HCT116 (cell line): ENCODE results near the gene SHANK3. TPM values are rescaled to one million over a fixed set of nuclear protein-coding genes. Genes with fewer than 3 reads are reported as not detected.

Experiments
- ATAC-seq: fragments of 200-7000 bp; cut with Tn5 transposase; 2 replicates; pipeline ENCODE4 v1.9.1; 2020; ENCODE audit warnings: mild to moderate bottlenecking, moderate library complexity
- BruUV-seq: library from RNA; stranded (reverse); fragments of 400-500 nt; replicated peaks from 2 replicates; lab custom pipeline; 2021; lab: Mats Ljungman, UMichigan
- CTCF ChIA-PET: fragments of 300-600 bp; sonication (Branson Sonifier 250); formaldehyde crosslinking; loops from one replicate; lab custom pipeline; 2021; ENCODE audit warnings: antibody characterized with exemption; lab: Charles Lee
- POLR2A ChIA-PET: fragments of 300-600, 350-600 bp; sonication (Branson Sonifier 250); formaldehyde crosslinking; loops from one replicate; lab custom pipeline; 2021; ENCODE audit warnings: antibody characterized with exemption; lab: Charles Lee
- RAD21 ChIA-PET, 2 experiments: fragments of 300-600 bp; sonication (Branson Sonifier 250); formaldehyde crosslinking; loops; one replicate each; lab custom pipeline; 2023; ENCODE audit warnings: low total read pairs in 2 of 2; ENCODE audit not compliant: uncharacterized antibody in 2 of 2, unreplicated experiment in 2 of 2, low non-redundant PET in 1 of 2; lab: Charles Lee
- DNase-seq: peaks from one replicate; pipeline ENCODE4 v3.0.0-alpha.2; 2010; ENCODE audit warnings: low read depth, low spot score
- H2AFZ ChIP-seq: fragments of 200-600 bp; shearing (Covaris generic), sonication (generic); 2 replicates; pipeline ENCODE4 v1.6.1; 2017; ENCODE audit warnings: low read depth, mixed run types, mixed read lengths, antibody characterized with exemption, low read length; ENCODE audit not compliant: poor library complexity, severe bottlenecking
- H3K27ac ChIP-seq: 2 replicates; pipeline ENCODE4 v1.5.1; 2012; ENCODE audit warnings: low read depth, low read length
- H3K27me3 ChIP-seq: fragments of 200-600 bp; sonication (generic); 2 replicates; pipeline ENCODE4 v1.6.1; 2016; ENCODE audit warnings: mixed run types, low read length, mixed read lengths; ENCODE audit not compliant: insufficient read depth
- H3K36me3 ChIP-seq, 2 experiments: fragments of 200-500 bp in 1 of 2; fragments of 200-600 bp in 1 of 2; sonication (Bioruptor generic) in 1 of 2; sonication (generic) in 1 of 2; 2 replicates each; pipeline versions ENCODE4 v1.5.1 to v1.6.1; 2014 to 2016; ENCODE audit warnings: low read length in 2 of 2, inconsistent platforms in 1 of 2, mixed read lengths in 1 of 2, mixed run types in 1 of 2; ENCODE audit not compliant: insufficient read depth in 2 of 2, control insufficient read depth in 1 of 2
- H3K4me1 ChIP-seq, 2 experiments: fragments of 200-600 bp in 1 of 2; sonication (generic) in 1 of 2; 2 replicates each; pipeline versions ENCODE4 v1.5.1 to v1.6.1; 2012 to 2017; ENCODE audit warnings: low read length in 2 of 2, inconsistent platforms in 1 of 2, mild to moderate bottlenecking in 1 of 2, mixed read lengths in 1 of 2, mixed run types in 1 of 2, moderate library complexity in 1 of 2; ENCODE audit not compliant: insufficient read depth in 2 of 2, control insufficient read depth in 1 of 2
- H3K4me2 ChIP-seq: fragments of 200-600 bp; sonication (generic); 2 replicates; pipeline ENCODE4 v1.6.1; 2017; ENCODE audit warnings: mixed run types, low read length, mixed read lengths
- H3K4me3 ChIP-seq, 2 experiments: fragments of 200-600 bp in 1 of 2; sonication (generic) in 1 of 2; replicated peaks in 1 of 2; 2 replicates each; pipeline ENCODE4 v1.5.1; 2011 to 2016; ENCODE audit warnings: low read length in 2 of 2, control low read depth in 1 of 2, low read depth in 1 of 2, mild to moderate bottlenecking in 1 of 2, mixed read lengths in 1 of 2, mixed run types in 1 of 2
- H3K79me2 ChIP-seq: fragments of 200-600 bp; sonication (generic); 2 replicates; pipeline ENCODE4 v1.6.1; 2017; ENCODE audit warnings: mild to moderate bottlenecking, mixed run types, low read length, moderate library complexity, mixed read lengths; ENCODE audit not compliant: insufficient read depth
- H3K9ac ChIP-seq: fragments of 200-600 bp; sonication (generic); 2 replicates; pipeline ENCODE4 v1.6.1; 2016; ENCODE audit warnings: low read length, mixed read lengths
- H3K9me2 ChIP-seq: fragments of 200-600 bp; sonication (generic), shearing (Covaris generic); 2 replicates; pipeline ENCODE4 v1.6.1; 2017; ENCODE audit warnings: mixed run types, mild to moderate bottlenecking, moderate library complexity; ENCODE audit not compliant: insufficient read depth
- H3K9me3 ChIP-seq, 2 experiments: fragments of 200-500 bp in 1 of 2; fragments of 200-600 bp in 1 of 2; sonication (Bioruptor generic) in 1 of 2; sonication (generic) in 1 of 2; 2 replicates each; pipeline ENCODE4 v1.6.1; 2014 to 2017; ENCODE audit warnings: low read length in 2 of 2, mixed read lengths in 2 of 2, inconsistent platforms in 1 of 2, low read depth in 1 of 2, mild to moderate bottlenecking in 1 of 2, mixed run types in 1 of 2, moderate library complexity in 1 of 2; ENCODE audit not compliant: control insufficient read depth in 1 of 2, insufficient read depth in 1 of 2
- H4K20me1 ChIP-seq: fragments of 200-600 bp; sonication (generic), shearing (Covaris generic); 2 replicates; pipeline ENCODE4 v1.6.1; 2017; ENCODE audit warnings: mixed run types, mild to moderate bottlenecking, moderate library complexity; ENCODE audit not compliant: insufficient read depth
- EGR1 ChIP-seq: IDR thresholded peaks from 2 replicates; pipeline ENCODE4 v1.6.1; 2012; ENCODE audit warnings: low read depth
- EZH2 ChIP-seq: fragments of 200-600 bp; sonication (generic); IDR thresholded peaks from 2 replicates; pipeline ENCODE4 v1.6.1; 2017; ENCODE audit warnings: antibody characterized with exemption, mixed run types
- JUND ChIP-seq: IDR thresholded peaks from 2 replicates; pipeline ENCODE4 v1.6.1; 2012
- POLR2A ChIP-seq: IDR thresholded peaks from 2 replicates; pipeline ENCODE4 v1.7.0; 2011; ENCODE audit warnings: borderline replicate concordance; ENCODE audit not compliant: insufficient read depth, insufficient read length; ENCODE audit errors: extremely low read depth
- POLR2AphosphoS5 ChIP-seq: IDR thresholded peaks from 2 replicates; pipeline ENCODE4 v1.6.1; 2011; ENCODE audit warnings: mild to moderate bottlenecking, low read depth, low read length, moderate library complexity
- RAD21 ChIP-seq: IDR thresholded peaks from 2 replicates; pipeline ENCODE4 v1.6.1; 2012; ENCODE audit warnings: low read depth, mild to moderate bottlenecking
- SP1 ChIP-seq: IDR thresholded peaks from 2 replicates; pipeline ENCODE4 v1.6.1; 2012; ENCODE audit warnings: low read depth
- ZBTB33 ChIP-seq: IDR thresholded peaks from 2 replicates; pipeline ENCODE4 v1.6.1; 2011; ENCODE audit warnings: mild to moderate bottlenecking, low read length, moderate library complexity; ENCODE audit not compliant: insufficient replicate concordance; ENCODE audit errors: extremely low read depth
- ZFX ChIP-seq: fragments of 450-650 bp; IDR thresholded peaks from 2 replicates; pipeline ENCODE4 v1.6.1; 2017
- ZNF274 ChIP-seq: fragments of 200-500 bp; sonication (Bioruptor generic); IDR thresholded peaks from 2 replicates; pipeline ENCODE4 v1.6.1; 2014; ENCODE audit warnings: mild to moderate bottlenecking, low read depth, low read length, inconsistent platforms
- intact Hi-C: fragments of 100-400 bp; cut with micrococcal nuclease; formaldehyde crosslinking; loops from 2 replicates; pipeline ENCODE4 v1.10.0; 2022
- total RNA-seq: library from RNA; stranded (reverse); gene quantifications from one replicate; pipeline ENCODE4 v1.2.1, GENCODE V29; 2021; ENCODE audit not compliant: unreplicated experiment

Gene SHANK3
- total RNA-seq, 1 experiment from 2014 or later, result 16.0 TPM

DNA sequence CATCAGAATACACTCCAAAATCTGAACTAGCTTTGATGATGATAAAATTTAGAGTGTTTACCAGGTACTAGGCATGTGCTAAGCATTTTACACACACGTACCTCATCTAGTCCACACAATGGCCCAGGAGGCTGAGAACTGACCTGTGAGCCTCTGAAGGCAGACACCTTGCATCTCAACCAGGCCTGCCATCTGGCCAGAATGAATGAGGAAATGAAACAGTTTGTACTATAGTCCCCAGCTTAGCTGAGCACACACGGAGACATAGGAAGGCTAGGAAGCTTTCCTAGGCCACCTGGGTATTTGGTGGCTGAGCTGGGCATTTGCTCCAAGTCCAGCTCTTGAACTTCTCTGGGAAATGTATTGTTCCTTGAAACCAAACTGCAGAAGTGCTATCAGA lies 6.9 kb upstream of the SHANK3 start:
- H3K4me1 ChIP-seq, result peaks cover 0 to 4% of the 10 kb centered on the region in 2 experiments; a peak in 1 of 4 replicates
- H3K27ac ChIP-seq, result no peak overlapping the region
- H3K9ac ChIP-seq, result no peak overlapping the region
- intact Hi-C loops, result no loop called here
- no peaks in the 10 kb centered on the region for H3K9me2 ChIP-seq
- CTCF ChIA-PET, result no interaction called here
- no peak overlapping the region for H3K4me3 ChIP-seq
- no peaks in the 10 kb centered on the region for H3K36me3 ChIP-seq
- no peaks in the 10 kb centered on the region for H3K9me3 ChIP-seq
- H3K27me3 ChIP-seq, result no peaks in the 10 kb centered on the region
- no peak overlapping the region for H3K4me2 ChIP-seq
- no peak for ATAC-seq
- H4K20me1 ChIP-seq, result no peaks in the 10 kb centered on the region
- DNase-seq, result no peak
- POLR2A ChIA-PET, result no interaction called here
- H3K79me2 ChIP-seq, result no peaks in the 10 kb centered on the region
- BruUV-seq, result no TSS peak
- TF ChIP-seq ZBTB33 (no peak), ZNF274 (no peak)
- RAD21 ChIA-PET, result no interaction called here
- no peak overlapping the region for H2AFZ ChIP-seq

DNA sequence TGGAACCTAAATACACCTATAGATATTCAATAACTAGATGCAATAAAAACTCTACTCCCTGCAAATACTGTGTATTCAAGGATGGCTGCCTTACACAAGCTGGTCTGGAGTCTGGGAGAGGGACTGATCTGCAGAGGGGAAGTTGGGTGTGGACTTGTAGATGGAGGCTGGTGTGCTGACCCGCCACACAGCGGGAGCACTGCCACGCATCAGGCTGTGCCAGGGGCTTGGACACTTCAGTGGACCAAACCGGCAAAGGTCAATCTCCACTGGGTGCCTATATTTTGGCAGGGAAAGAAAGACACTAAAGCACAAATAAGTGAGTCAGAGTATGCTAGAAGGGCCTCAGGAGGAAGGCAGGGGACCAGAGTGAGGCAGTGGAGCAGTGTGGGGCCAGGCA lies 2.1 kb upstream of the SHANK3 start:
- Histone ChIP-seq H3K79me2 (peaks cover 1% of the 10 kb centered on the region; the same call in 1 of the 2 replicates), H3K36me3 (no peaks in the 10 kb centered on the region), H3K9me2 (no peaks in the 10 kb centered on the region), H3K4me3 (no peak overlapping the region), H3K27ac (no peak overlapping the region), H3K4me1 (peaks cover 0 to 18% of the 10 kb centered on the region in 2 experiments; a peak in 3 of 4 replicates), H3K4me2 (no peak overlapping the region), H2AFZ (no peak overlapping the region), H3K27me3 (no peaks in the 10 kb centered on the region), H4K20me1 (no peaks in the 10 kb centered on the region), H3K9ac (no peak overlapping the region), H3K9me3 (no peaks in the 10 kb centered on the region)
- ATAC-seq, result no peak
- BruUV-seq, result no TSS peak
- TF ChIP-seq JUND, result no peak
- TF ChIP-seq EGR1, result no peak
- TF ChIP-seq POLR2AphosphoS5, result no peak
- no peak for TF ChIP-seq ZBTB33
- no peak for TF ChIP-seq SP1
- TF ChIP-seq ZFX, result no peak
- no peak for TF ChIP-seq EZH2
- no peak for TF ChIP-seq POLR2A
- no peak for TF ChIP-seq RAD21
- no peak for DNase-seq
- RAD21 ChIA-PET, result no interaction called here
- CTCF ChIA-PET, result no interaction called here
- intact Hi-C loops, result no loop called here
- POLR2A ChIA-PET, result no interaction called here
